Bronchial epithelial cell (primary cell): ENCODE results near the gene FHL2. TPM values are rescaled to one million over a fixed set of nuclear protein-coding genes. Genes with fewer than 3 reads are reported as not detected.
A peak's percentile ranks its signal among the peaks of the same experiment; 100 is the strongest.

ENCODE experiments used
- DNase-seq: peaks from one replicate; pipeline ENCODE4 v3.0.0-alpha.2; 2010; ENCODE audit warnings: low read depth
- FAIRE-seq: peaks from 2 replicates; lab custom pipeline; 2011; peaks lifted over from hg19 to GRCh38; lab: Jason Lieb, UNC
- H3K27me3 ChIP-seq: 2 replicates; pipeline ENCODE4 v1.5.1; 2011; ENCODE audit warnings: low read length; ENCODE audit not compliant: control insufficient read depth, insufficient read depth
- H3K36me3 ChIP-seq: 2 replicates; pipeline ENCODE4 v1.5.1; 2011; ENCODE audit warnings: low read length; ENCODE audit not compliant: control insufficient read depth, insufficient read depth
- H3K4me3 ChIP-seq: 2 replicates; pipeline ENCODE4 v1.5.1; 2011; ENCODE audit warnings: mild to moderate bottlenecking, low read depth, low read length, control low read depth
- total RNA-seq: library from RNA; depleted of rRNA; stranded (reverse); fragments of >200 nt; gene quantifications from 2 replicates; pipeline ENCODE4 v1.2.1, GENCODE V29; 2014
- TF ChIP-seq, protein P1 (sequence below): IDR thresholded peaks from 2 replicates; pipeline ENCODE4 v1.5.1; 2011; ENCODE audit warnings: mild to moderate bottlenecking, moderate library complexity, low read length, control low read depth, inconsistent platforms; ENCODE audit not compliant: insufficient read depth, severe bottlenecking

Gene FHL2
- total RNA-seq, 1 donor from 2014 or later = 76.9 TPM

DNA sequence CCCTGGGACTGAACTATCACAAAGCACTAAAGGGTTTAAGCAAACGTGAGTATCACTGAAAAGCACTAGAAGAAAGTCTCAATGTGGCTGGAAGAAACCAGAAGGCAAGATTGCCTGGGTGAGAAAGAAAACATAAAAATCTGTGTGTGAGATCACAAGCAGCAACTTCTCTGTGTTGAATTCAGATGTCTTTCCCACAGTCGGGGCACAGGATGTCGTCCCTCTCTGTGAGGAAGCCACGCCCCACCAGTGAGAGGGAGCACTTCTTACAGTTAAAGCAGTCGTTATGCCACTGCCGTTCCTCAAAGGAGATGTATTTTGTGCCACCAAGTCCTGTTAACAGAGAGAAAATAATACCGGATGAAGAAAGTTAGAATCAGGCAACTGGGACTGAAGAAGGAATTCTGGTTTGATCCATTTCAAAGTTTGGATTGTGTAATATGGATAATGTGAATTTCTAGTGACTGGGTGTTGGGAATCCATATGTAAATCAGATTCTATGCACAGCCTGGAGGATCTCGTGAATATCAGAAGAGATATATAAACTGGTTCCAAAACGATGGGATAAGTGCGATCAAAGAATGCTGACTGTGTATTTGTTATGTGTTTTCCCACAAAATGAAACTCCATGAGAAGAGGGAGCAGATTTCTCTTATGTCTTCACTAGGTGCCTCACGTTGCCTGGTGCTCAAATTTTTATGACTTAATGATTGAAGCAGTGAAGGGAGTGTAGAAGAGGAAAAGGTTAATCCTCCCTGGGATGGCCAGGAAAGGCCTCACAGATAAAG is 37.6 kb downstream of the FHL2 start:
- TF ChIP-seq, protein P1, sequence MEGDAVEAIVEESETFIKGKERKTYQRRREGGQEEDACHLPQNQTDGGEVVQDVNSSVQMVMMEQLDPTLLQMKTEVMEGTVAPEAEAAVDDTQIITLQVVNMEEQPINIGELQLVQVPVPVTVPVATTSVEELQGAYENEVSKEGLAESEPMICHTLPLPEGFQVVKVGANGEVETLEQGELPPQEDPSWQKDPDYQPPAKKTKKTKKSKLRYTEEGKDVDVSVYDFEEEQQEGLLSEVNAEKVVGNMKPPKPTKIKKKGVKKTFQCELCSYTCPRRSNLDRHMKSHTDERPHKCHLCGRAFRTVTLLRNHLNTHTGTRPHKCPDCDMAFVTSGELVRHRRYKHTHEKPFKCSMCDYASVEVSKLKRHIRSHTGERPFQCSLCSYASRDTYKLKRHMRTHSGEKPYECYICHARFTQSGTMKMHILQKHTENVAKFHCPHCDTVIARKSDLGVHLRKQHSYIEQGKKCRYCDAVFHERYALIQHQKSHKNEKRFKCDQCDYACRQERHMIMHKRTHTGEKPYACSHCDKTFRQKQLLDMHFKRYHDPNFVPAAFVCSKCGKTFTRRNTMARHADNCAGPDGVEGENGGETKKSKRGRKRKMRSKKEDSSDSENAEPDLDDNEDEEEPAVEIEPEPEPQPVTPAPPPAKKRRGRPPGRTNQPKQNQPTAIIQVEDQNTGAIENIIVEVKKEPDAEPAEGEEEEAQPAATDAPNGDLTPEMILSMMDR = no peak
- no peak for FAIRE-seq
- no peak overlapping the region for H3K4me3 ChIP-seq
- DNase-seq = no peak
- H3K27me3 ChIP-seq = no peaks in the 10 kb centered on the region
- peaks cover 38% of the 10 kb centered on the region for H3K36me3 ChIP-seq

- peaks cover 24% of the 10 kb centered on the region for H3K36me3 ChIP-seq
- DNase-seq (no peak), FAIRE-seq (no peak)
- no peaks in the 10 kb centered on the region for H3K27me3 ChIP-seq
- TF ChIP-seq, protein P1 = no peak
- H3K4me3 ChIP-seq = no peak overlapping the region
Measured at GRCh38 chr2:105358593-105358992, 40.3 kb downstream of the FHL2 start.

- no peak for DNase-seq
- TF ChIP-seq, protein P1 = no peak
- Histone ChIP-seq H3K4me3 (no peak overlapping the region), H3K27me3 (no peaks in the 10 kb centered on the region), H3K36me3 (peaks cover 12% of the 10 kb centered on the region)
- FAIRE-seq = no peak
Measured at GRCh38 chr2:105357122-105357521, 41.7 kb downstream of the FHL2 start.

DNA sequence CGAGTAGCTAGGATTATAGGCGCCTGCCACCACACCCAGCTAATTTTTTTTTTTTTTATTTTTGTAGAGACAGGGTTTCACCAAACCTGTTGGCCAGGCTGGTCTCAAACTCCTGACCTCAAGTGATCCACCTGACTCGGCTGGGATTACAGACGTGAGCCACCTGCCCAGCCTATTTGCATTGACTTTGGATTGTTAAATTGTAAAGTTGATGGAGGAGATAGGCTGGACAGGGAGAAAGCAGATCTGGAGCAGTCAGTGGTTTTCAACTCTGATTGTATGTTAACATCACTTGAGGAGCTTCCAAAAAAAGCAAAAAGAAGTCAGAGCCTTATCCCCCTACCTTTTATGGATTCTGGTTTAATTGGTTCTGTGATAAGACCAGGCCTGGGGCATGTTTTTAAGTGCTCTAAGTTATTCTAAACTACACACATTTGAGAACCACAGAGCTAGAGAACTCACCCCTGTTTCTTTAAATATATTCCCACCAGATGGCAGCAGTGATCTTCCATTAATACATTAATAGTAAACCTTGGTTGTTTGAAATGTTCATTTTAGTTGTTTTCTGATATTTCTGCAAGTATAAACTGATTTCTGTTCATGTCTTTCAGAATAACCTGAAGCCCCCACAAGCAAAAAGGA is 54.0 kb downstream of the FHL2 start:
- FAIRE-seq = no peak
- Histone ChIP-seq H3K36me3 (peaks cover 21% of the 10 kb centered on the region), H3K4me3 (no peak overlapping the region), H3K27me3 (no peaks in the 10 kb centered on the region)
- TF ChIP-seq, protein P1 = peak; percentile 5
- peak; percentile 45 for DNase-seq

- DNase-seq (no peak), FAIRE-seq (no peak)
- Histone ChIP-seq H3K27me3 (no peaks in the 10 kb centered on the region), H3K4me3 (no peak overlapping the region), H3K36me3 (peaks cover 11% of the 10 kb centered on the region)
- TF ChIP-seq, protein P1 = no peak
Measured at GRCh38 chr2:105339414-105339813, 59.4 kb downstream of the FHL2 start.
